HG03575 (cell line): Measurements from ENCODE around the gene RAI1.

Experiments
- ATAC-seq: cut with Tn5 transposase; IDR thresholded peaks from one replicate; pipeline ENCODE4 v1.9.1; 2021; ENCODE audit not compliant: unreplicated experiment, insufficient number of reproducible peaks, low FRiP score; ENCODE audit errors: extremely low read depth

RAI1 gene

GRCh38 chr17:17693253-17694168, 12.3 kb downstream of the RAI1 start:
- no peak for ATAC-seq

GRCh38 chr17:17694169-17695081, 13.2 kb downstream of the RAI1 start:
- ATAC-seq, result no peak

- ATAC-seq, result no peak
Measured at GRCh38 chr17:17696085-17696484, 14.8 kb downstream of the RAI1 start.

GRCh38 chr17:17696882-17697633, 15.8 kb downstream of the RAI1 start:
- no peak for ATAC-seq

GRCh38 chr17:17698371-17698770, 17.1 kb downstream of the RAI1 start:
- no peak for ATAC-seq

GRCh38 chr17:17698869-17699351, 17.7 kb downstream of the RAI1 start:
- no peak for ATAC-seq

- no peak for ATAC-seq
Measured at GRCh38 chr17:17699491-17699890, 18.2 kb downstream of the RAI1 start.

GRCh38 chr17:17700251-17700969, 19.2 kb downstream of the RAI1 start:
- no peak for ATAC-seq

GRCh38 chr17:17701112-17701511, 19.9 kb downstream of the RAI1 start:
- ATAC-seq, result no peak

- ATAC-seq, result no peak
Measured at GRCh38 chr17:17701658-17702057, 20.4 kb downstream of the RAI1 start.

- no peak for ATAC-seq
Measured at GRCh38 chr17:17702449-17703139, 21.3 kb downstream of the RAI1 start.

GRCh38 chr17:17703140-17703919, 22.1 kb downstream of the RAI1 start:
- no peak for ATAC-seq

GRCh38 chr17:17704931-17705330, 23.7 kb downstream of the RAI1 start:
- no peak for ATAC-seq

- ATAC-seq, result no peak
Measured at GRCh38 chr17:17706140-17707060, 25.1 kb downstream of the RAI1 start.

- no peak for ATAC-seq
Measured at GRCh38 chr17:17708295-17708694, 27.0 kb downstream of the RAI1 start.

- no peak for ATAC-seq
Measured at GRCh38 chr17:17708816-17709215, 27.6 kb downstream of the RAI1 start.
